Right lobe of liver (tissue), 6 donors: ENCODE results near the gene MEGF9. TPM values are rescaled to one million over a fixed set of nuclear protein-coding genes. Genes with fewer than 3 reads are reported as not detected.
A peak's percentile ranks its signal among the peaks of the same experiment; 100 is the strongest.

Source experiments
- ATAC-seq, 4 donors: fragments of 200-7000 bp; cut with Tn5 transposase; one replicate each; pipeline ENCODE4 v1.9.1; 2020; ENCODE audit warnings: mild to moderate bottlenecking in 4 of 4, moderate library complexity in 4 of 4
- DNase-seq, 3 donors: peaks; one replicate each; pipeline ENCODE4 v3.0.0-alpha.2; 2020
- H3K27ac ChIP-seq, 3 donors: fragments of 200-600 bp; one replicate each; pipeline ENCODE4 v1.8.0; 2022
- H3K27me3 ChIP-seq, 2 donors: fragments of 200-600 bp; one replicate each; pipeline ENCODE4 v1.8.0; 2022
- H3K36me3 ChIP-seq, 4 donors: fragments of 200-600 bp; sonication (generic) in 1 of 4; one replicate each; pipeline versions ENCODE4 v1.5.1 to v1.8.0; 2017 to 2022; ENCODE audit warnings: control low read depth in 1 of 4
- H3K4me1 ChIP-seq, 4 donors: fragments of 200-600 bp; sonication (generic) in 1 of 4; one replicate each; pipeline versions ENCODE4 v1.5.1 to v1.8.0; 2017 to 2022; ENCODE audit warnings: control low read depth in 1 of 4
- H3K4me3 ChIP-seq, 3 donors: fragments of 200-600 bp; one replicate each; pipeline ENCODE4 v1.8.0; 2022
- H3K9me3 ChIP-seq, 4 donors: fragments of 200-600 bp; sonication (generic) in 1 of 4; one replicate each; pipeline versions ENCODE4 v1.5.1 to v1.8.0; 2017 to 2022; ENCODE audit warnings: control low read depth in 1 of 4
- POLR2A ChIP-seq: fragments of 450-650 bp; IDR thresholded peaks from one replicate; pipeline ENCODE4 v1.6.1; 2017; ENCODE audit warnings: antibody characterized with exemption, mild to moderate bottlenecking
- WGBS: methylation state at CpG from one replicate; pipeline ENCODE4 v1.1.6; 2018; ENCODE audit warnings: low coverage, low lambda C conversion rate; ENCODE audit not compliant: insufficient coverage; ENCODE audit errors: missing lambda C conversion rate; 5-methylcytosine and 5-hydroxymethylcytosine counted together
- intact Hi-C, 2 donors: fragments of 100-400 bp; cut with DNase I; formaldehyde crosslinking; loops; one replicate each; pipeline versions ENCODE4 v1.11.2 to v1.14.1; 2022
- total RNA-seq, 6 experiments: library from RNA; depleted of rRNA in 2 of 6; stranded (reverse); fragments of >200 nt in 2 of 6; fragmentation: NEBNext Ultra II Directional in 3 of 6; extraction: Animal tissue kit (Norgen Biotek cat#: 25700) in 3 of 6; gene quantifications; one replicate each; pipeline versions ENCODE4 v1.1.0 to v1.2.4, GENCODE V29; 2016 to 2023
- TF ChIP-seq, protein P1 (sequence below), 4 donors: fragments of 200-600 bp in 3 of 4; fragments of 450-650 bp in 1 of 4; IDR thresholded peaks; one replicate each; pipeline versions ENCODE4 v1.5.1 to v1.8.0; 2016 to 2022; ENCODE audit warnings: antibody characterized with exemption in 4 of 4, mild to moderate bottlenecking in 2 of 4
- donor health status: DM: no; HTN: yes; CAD: no.
- donor health status: DM: no; HTN: no; CAD: no.
- donor health status: DM: no; HTN: no; CAD: no.
- donor health status: DM: no; HTN: yes; CAD: no.
- donor health status: DM: no; HTN: yes; CAD: no.

The MEGF9 gene
- total RNA-seq, 6 experiments from 2014 or later: 26.8 to 49.0 (median 38.2) TPM

DNA sequence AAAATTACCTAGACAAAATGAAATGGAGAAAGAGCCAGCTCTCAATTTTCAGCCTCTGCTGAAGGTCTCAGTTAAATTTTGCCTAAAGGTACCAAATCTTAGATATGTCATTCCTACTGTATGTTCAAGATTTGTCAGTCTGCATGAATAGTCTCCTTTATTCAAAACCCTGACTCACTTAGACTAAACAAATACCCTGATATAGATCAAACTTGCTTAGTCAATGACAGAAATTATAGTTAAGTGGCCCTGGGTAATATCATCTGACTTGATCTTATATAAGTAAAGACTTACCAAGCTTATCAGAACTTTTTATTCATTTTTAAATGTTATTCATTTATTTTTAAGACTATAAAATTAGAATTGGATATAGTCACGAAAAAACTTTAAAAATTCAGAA lies 12.2 kb downstream of the MEGF9 start:
- Histone ChIP-seq H3K27ac (no peak overlapping the region), H3K4me3 (no peak overlapping the region), H3K4me1 (peaks cover 0 to 31% (median 7%) of the 10 kb centered on the region in 4 donors), H3K9me3 (no peaks in the 10 kb centered on the region), H3K27me3 (no peaks in the 10 kb centered on the region), H3K36me3 (no peaks in the 10 kb centered on the region)
- no peak for DNase-seq
- no peak for TF ChIP-seq POLR2A
- TF ChIP-seq, protein P1, sequence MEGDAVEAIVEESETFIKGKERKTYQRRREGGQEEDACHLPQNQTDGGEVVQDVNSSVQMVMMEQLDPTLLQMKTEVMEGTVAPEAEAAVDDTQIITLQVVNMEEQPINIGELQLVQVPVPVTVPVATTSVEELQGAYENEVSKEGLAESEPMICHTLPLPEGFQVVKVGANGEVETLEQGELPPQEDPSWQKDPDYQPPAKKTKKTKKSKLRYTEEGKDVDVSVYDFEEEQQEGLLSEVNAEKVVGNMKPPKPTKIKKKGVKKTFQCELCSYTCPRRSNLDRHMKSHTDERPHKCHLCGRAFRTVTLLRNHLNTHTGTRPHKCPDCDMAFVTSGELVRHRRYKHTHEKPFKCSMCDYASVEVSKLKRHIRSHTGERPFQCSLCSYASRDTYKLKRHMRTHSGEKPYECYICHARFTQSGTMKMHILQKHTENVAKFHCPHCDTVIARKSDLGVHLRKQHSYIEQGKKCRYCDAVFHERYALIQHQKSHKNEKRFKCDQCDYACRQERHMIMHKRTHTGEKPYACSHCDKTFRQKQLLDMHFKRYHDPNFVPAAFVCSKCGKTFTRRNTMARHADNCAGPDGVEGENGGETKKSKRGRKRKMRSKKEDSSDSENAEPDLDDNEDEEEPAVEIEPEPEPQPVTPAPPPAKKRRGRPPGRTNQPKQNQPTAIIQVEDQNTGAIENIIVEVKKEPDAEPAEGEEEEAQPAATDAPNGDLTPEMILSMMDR (IDR thresholded peaks at IDR 0.05): no peak
- 92% methylated on average over 1 of the region's 1 CpG for WGBS
- ATAC-seq: no peak
- intact Hi-C loops: no loop called here

DNA sequence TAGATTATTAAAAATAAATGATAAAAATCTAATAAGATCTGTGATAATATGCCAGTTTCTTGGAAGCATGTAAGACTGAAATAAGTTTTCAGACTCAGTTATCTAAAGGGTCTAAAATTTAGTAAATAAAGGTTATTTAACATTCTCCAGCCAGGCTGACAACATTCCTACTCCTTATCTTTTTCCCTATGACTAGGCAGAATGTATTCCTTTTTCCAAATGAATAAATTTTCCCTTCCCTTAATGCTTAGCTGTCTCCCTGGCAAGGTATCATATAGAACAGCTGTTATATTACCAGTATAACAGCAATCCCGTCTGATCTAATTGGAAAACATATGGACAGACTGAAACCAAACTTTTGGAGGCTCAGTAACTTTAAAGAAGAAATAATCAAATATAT lies 13.0 kb downstream of the MEGF9 start:
- DNase-seq: no peak
- Histone ChIP-seq H3K36me3 (no peaks in the 10 kb centered on the region), H3K27me3 (no peaks in the 10 kb centered on the region), H3K4me3 (no peak overlapping the region), H3K4me1 (peaks cover 0 to 23% (median 3%) of the 10 kb centered on the region in 4 donors), H3K27ac (no peak overlapping the region), H3K9me3 (no peaks in the 10 kb centered on the region)
- ATAC-seq: no peak
- TF ChIP-seq, protein P1 (IDR thresholded peaks at IDR 0.05): no peak
- TF ChIP-seq POLR2A: no peak
- WGBS: 85% methylated on average over 1 of the region's 1 CpG
- intact Hi-C loops: no loop called here

DNA sequence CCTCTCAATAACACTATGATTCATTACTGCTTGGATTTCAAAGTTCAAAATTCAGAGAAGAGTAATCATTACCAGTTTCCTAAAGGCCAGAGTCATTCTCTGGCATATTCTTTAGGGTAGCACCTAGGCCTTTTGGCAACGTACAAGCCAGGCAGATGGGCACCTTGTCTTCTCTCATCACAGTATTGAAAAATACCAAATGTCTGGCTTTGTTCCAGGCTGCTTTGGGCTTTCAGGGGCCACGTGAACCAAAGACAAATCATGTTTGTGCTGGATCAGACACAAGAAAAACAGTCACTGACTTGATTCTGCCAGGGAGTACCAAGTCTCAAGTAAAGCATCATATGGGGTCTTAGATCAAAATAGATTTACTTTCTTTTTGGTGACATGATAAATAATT lies 15.5 kb downstream of the MEGF9 start:
- Histone ChIP-seq H3K4me3 (no peak overlapping the region), H3K4me1 (peaks cover 0 to 25% (median 8%) of the 10 kb centered on the region in 4 donors), H3K36me3 (no peaks in the 10 kb centered on the region), H3K27me3 (no peaks in the 10 kb centered on the region), H3K9me3 (no peaks in the 10 kb centered on the region), H3K27ac (peak overlapping the region in 2 of 3 donors; percentile 30 to 47)
- 9% methylated on average over 2 of the region's 2 CpGs for WGBS
- peak; percentile 74 to 84 (median 81) for ATAC-seq
- no peak for DNase-seq
- intact Hi-C loops: no loop called here
- no peak for TF ChIP-seq POLR2A
- TF ChIP-seq, protein P1 (IDR thresholded peaks at IDR 0.05): no peak

GRCh38 chr9:120697448-120697847 lies 16.8 kb downstream of the MEGF9 start:
- TF ChIP-seq POLR2A: no peak
- TF ChIP-seq, protein P1 (IDR thresholded peaks at IDR 0.05): no peak
- no peak for DNase-seq
- H3K9me3 ChIP-seq: no peaks in the 10 kb centered on the region
- H3K4me1 ChIP-seq: peaks cover 0 to 32% (median 11%) of the 10 kb centered on the region in 4 donors
- no peak overlapping the region for H3K4me3 ChIP-seq
- intact Hi-C loops: no loop called here
- no peak for ATAC-seq
- 82% methylated on average over 2 of the region's 2 CpGs for WGBS
- no peak overlapping the region for H3K27ac ChIP-seq
- no peaks in the 10 kb centered on the region for H3K27me3 ChIP-seq
- no peaks in the 10 kb centered on the region for H3K36me3 ChIP-seq
